H1 (cell line): Measurements from ENCODE around the gene KATNAL1. TPM values are rescaled to one million over a fixed set of nuclear protein-coding genes. Genes with fewer than 3 reads are reported as not detected.

Source experiments
- CTCF ChIA-PET: fragments of 300-600 bp; sonication (Branson Sonifier 250); formaldehyde crosslinking; loops from one replicate; lab custom pipeline; 2021; ENCODE audit not compliant: partially characterized antibody; lab: Charles Lee
- POLR2A ChIA-PET: fragments of 300-600 bp; sonication (Branson Sonifier 250); formaldehyde crosslinking; loops from one replicate; lab custom pipeline; 2021; ENCODE audit warnings: inconsistent platforms; ENCODE audit not compliant: partially characterized antibody; lab: Charles Lee
- DNase-seq, 2 experiments: peaks; one replicate each; pipeline versions ENCODE4 v3.0.0 to v3.0.0-alpha.2; 2010 to 2022; ENCODE audit warnings: low spot score in 2 of 2, low read depth in 1 of 2, mixed read lengths in 1 of 2
- FAIRE-seq: peaks from 2 replicates; lab custom pipeline; 2011; peaks lifted over from hg19 to GRCh38; lab: Jason Lieb, UNC
- H2AFZ ChIP-seq: 2 replicates; pipeline ENCODE4 v1.8.1; 2012; ENCODE audit warnings: low read length, inconsistent platforms
- H2AK5ac ChIP-seq: 2 replicates; pipeline ENCODE4 v1.6.1; 2013; ENCODE audit warnings: low read depth, low read length
- H2BK120ac ChIP-seq: replicated peaks from 2 replicates; pipeline ENCODE3; 2013; ENCODE audit warnings: low read depth, low read length, inconsistent platforms
- H2BK12ac ChIP-seq: 2 replicates; pipeline ENCODE4 v1.6.1; 2013; ENCODE audit warnings: low read depth, low read length
- H2BK15ac ChIP-seq: 2 replicates; pipeline ENCODE4 v1.6.1; 2013; ENCODE audit warnings: low read length
- H2BK20ac ChIP-seq: 2 replicates; pipeline ENCODE4 v1.6.1; 2013; ENCODE audit warnings: low read length
- H2BK5ac ChIP-seq: 2 replicates; pipeline ENCODE4 v1.6.1; 2013; ENCODE audit warnings: low read depth, low read length
- H3K14ac ChIP-seq: 2 replicates; pipeline ENCODE4 v1.6.1; 2013; ENCODE audit warnings: inconsistent platforms; ENCODE audit not compliant: insufficient read length
- H3K18ac ChIP-seq: 2 replicates; pipeline ENCODE4 v1.6.1; 2013; ENCODE audit warnings: low read length; ENCODE audit errors: extremely low read depth
- H3K23ac ChIP-seq: 2 replicates; pipeline ENCODE4 v1.6.1; 2013; ENCODE audit warnings: inconsistent platforms; ENCODE audit not compliant: insufficient read length
- H3K23me2 ChIP-seq: 2 replicates; pipeline ENCODE4 v1.6.1; 2013; ENCODE audit warnings: low read depth, low read length
- H3K27ac ChIP-seq: 2 replicates; pipeline ENCODE4 v1.6.1; 2011; ENCODE audit warnings: low read depth, low read length, inconsistent platforms
- H3K27me3 ChIP-seq, 4 experiments: replicated peaks in 1 of 4; 1 replicate in 1 of 4; 2 replicates in 3 of 4; pipeline versions ENCODE4 v1.6.1 to v1.8.1; 2011 to 2013; ENCODE audit warnings: low read length in 3 of 4, mild to moderate bottlenecking in 3 of 4, inconsistent platforms in 2 of 4, mixed read lengths in 2 of 4, moderate library complexity in 1 of 4; ENCODE audit not compliant: control insufficient read depth in 3 of 4, insufficient read depth in 3 of 4; ENCODE audit errors: extremely low read depth in 1 of 4
- H3K36me3 ChIP-seq, 4 experiments: 2 replicates each; pipeline versions ENCODE4 v1.6.1 to v1.8.1; 2011 to 2013; ENCODE audit warnings: mild to moderate bottlenecking in 4 of 4, low read length in 3 of 4, moderate library complexity in 2 of 4, control low read depth in 1 of 4, inconsistent platforms in 1 of 4; ENCODE audit not compliant: insufficient read depth in 4 of 4, control insufficient read depth in 2 of 4
- H3K4ac ChIP-seq: replicated peaks from 2 replicates; pipeline ENCODE3; 2013; ENCODE audit warnings: low read length, low read depth, mixed read lengths, inconsistent platforms; ENCODE audit not compliant: insufficient read length
- H3K4me1 ChIP-seq, 4 experiments: replicated peaks in 1 of 4; 1 replicate in 1 of 4; 2 replicates in 3 of 4; pipeline versions ENCODE4 v1.6.1 to v1.8.1; 2011 to 2013; ENCODE audit warnings: low read length in 3 of 4, inconsistent platforms in 2 of 4, mixed read lengths in 1 of 4; ENCODE audit not compliant: insufficient read depth in 4 of 4, control insufficient read depth in 3 of 4
- H3K4me2 ChIP-seq, 2 experiments: 2 replicates each; pipeline versions ENCODE4 v1.6.1 to v1.8.1; 2011 to 2013; ENCODE audit warnings: low read depth in 2 of 2, low read length in 2 of 2, control low read depth in 1 of 2, inconsistent platforms in 1 of 2, mild to moderate bottlenecking in 1 of 2; ENCODE audit not compliant: insufficient read depth in 1 of 2
- H3K4me3 ChIP-seq, 4 experiments: fragments of 200-600, 300-600 bp in 1 of 4; sonication (generic), shearing (Covaris generic), sonication (Bioruptor Twin) in 1 of 4; 2 replicates each; pipeline versions ENCODE4 v1.5.1 to v1.8.1; 2011 to 2016; ENCODE audit warnings: low read length in 4 of 4, low read depth in 3 of 4, control low read depth in 2 of 4, inconsistent platforms in 2 of 4, mild to moderate bottlenecking in 2 of 4, mixed read lengths in 1 of 4, moderate library complexity in 1 of 4; ENCODE audit not compliant: insufficient read depth in 2 of 4; ENCODE audit errors: extremely low read depth in 1 of 4
- H3K56ac ChIP-seq: replicated peaks from 2 replicates; pipeline ENCODE3; 2013; ENCODE audit warnings: low read depth, mild to moderate bottlenecking, mixed read lengths, low read length, inconsistent platforms; ENCODE audit not compliant: insufficient read length
- H3K79me1 ChIP-seq: 2 replicates; pipeline ENCODE4 v1.6.1; 2013; ENCODE audit warnings: low read depth, low read length, control low read depth
- H3K79me2 ChIP-seq, 2 experiments: 2 replicates each; pipeline versions ENCODE4 v1.6.1 to v1.8.1; 2012 to 2013; ENCODE audit warnings: low read length in 2 of 2, mild to moderate bottlenecking in 2 of 2, inconsistent platforms in 1 of 2; ENCODE audit not compliant: insufficient read depth in 2 of 2, control insufficient read depth in 1 of 2
- H3K9ac ChIP-seq, 4 experiments: replicated peaks in 1 of 4; 1 replicate in 1 of 4; 2 replicates in 3 of 4; pipeline versions ENCODE4 v1.6.1 to v1.8.1; 2011 to 2013; ENCODE audit warnings: low read depth in 3 of 4, low read length in 3 of 4, control low read depth in 2 of 4, mild to moderate bottlenecking in 2 of 4, moderate library complexity in 2 of 4, inconsistent platforms in 1 of 4; ENCODE audit errors: extremely low read depth in 1 of 4
- H3K9me3 ChIP-seq, 2 experiments: 2 replicates each; pipeline versions ENCODE4 v1.6.1 to v1.8.1; 2012 to 2013; ENCODE audit warnings: mild to moderate bottlenecking in 2 of 2, moderate library complexity in 2 of 2, control low read depth in 1 of 2, inconsistent platforms in 1 of 2, low read depth in 1 of 2, low read length in 1 of 2, mixed read lengths in 1 of 2; ENCODE audit not compliant: insufficient read depth in 2 of 2
- H4K20me1 ChIP-seq, 2 experiments: replicated peaks in 1 of 2; 2 replicates each; pipeline versions ENCODE3 to v1.8.1; 2011 to 2013; ENCODE audit warnings: inconsistent platforms in 2 of 2, low read length in 2 of 2, mild to moderate bottlenecking in 1 of 2; ENCODE audit not compliant: insufficient read depth in 2 of 2, control insufficient read depth in 1 of 2
- H4K5ac ChIP-seq: 2 replicates; pipeline ENCODE4 v1.6.1; 2013; ENCODE audit warnings: low read length, low read depth, mixed read lengths, inconsistent platforms; ENCODE audit not compliant: insufficient read length
- H4K8ac ChIP-seq: 2 replicates; pipeline ENCODE4 v1.8.0; 2013; ENCODE audit warnings: mild to moderate bottlenecking, moderate library complexity, low read length, inconsistent platforms; ENCODE audit not compliant: insufficient read depth; ENCODE audit errors: extremely low read depth
- H4K91ac ChIP-seq: replicated peaks from 2 replicates; pipeline ENCODE3; 2013; ENCODE audit warnings: low read length, mixed read lengths, inconsistent platforms; ENCODE audit not compliant: insufficient read length
- CREB1 ChIP-seq: IDR thresholded peaks from 2 replicates; pipeline ENCODE4 v1.6.1; 2012; ENCODE audit warnings: inconsistent platforms
- GTF2F1 ChIP-seq: IDR thresholded peaks from 2 replicates; pipeline ENCODE4 v1.6.1; 2012; ENCODE audit warnings: low read depth, low read length, improper control_type of control experiment, borderline replicate concordance
- TCF12 ChIP-seq: IDR thresholded peaks from 2 replicates; pipeline ENCODE4 v1.6.1; 2011; ENCODE audit warnings: low read depth, mild to moderate bottlenecking, low read length
- WGBS, 2 experiments: shearing (Covaris generic) in 1 of 2; methylation state at CpG; one replicate each; pipeline versions ENCODE4 v1.1.6 to v1.1.7; 2013 to 2015; ENCODE audit warnings: low lambda C conversion rate in 2 of 2, mixed read lengths in 2 of 2, inconsistent platforms in 1 of 2, low coverage in 1 of 2, missing lambda C conversion rate in 1 of 2; ENCODE audit not compliant: insufficient replicate concordance in 2 of 2, insufficient coverage in 1 of 2, insufficient read length in 1 of 2; ENCODE audit errors: extremely low coverage in 1 of 2, missing lambda C conversion rate in 1 of 2; 5-methylcytosine and 5-hydroxymethylcytosine counted together
- polyA plus RNA-seq, 7 experiments: library from polyadenylated mRNA; depleted of rRNA in 3 of 7; stranded (reverse) in 5 of 7; unstranded in 2 of 7; fragments of >200 nt in 5 of 7; fragments of 200-250 nt in 2 of 7; gene quantifications; 1 replicate in 5 of 7; 2 replicates in 1 of 7; 4 replicates in 1 of 7; pipeline versions ENCODE4 v1.2.1 to v1.2.3, GENCODE V29; 2011 to 2013; ENCODE audit warnings: missing spikeins in 2 of 7, mixed read lengths in 2 of 7
- total RNA-seq: library from RNA; stranded (reverse); fragmentation: NEBNext Ultra II Directional; extraction: Animal tissue kit (Norgen Biotek cat#: 25700); gene quantifications from 2 replicates; pipeline ENCODE4 v1.2.1, GENCODE V29; 2021
- TF ChIP-seq, protein P1 (sequence below): IDR thresholded peaks from 2 replicates; pipeline ENCODE4 v1.6.1; 2012; ENCODE audit warnings: inconsistent platforms
- TF ChIP-seq, protein P2 (sequence below): IDR thresholded peaks from 2 replicates; pipeline ENCODE4 v1.6.1; 2011; ENCODE audit warnings: low read length, improper control_type of control experiment

Gene KATNAL1
- total and polyA plus RNA-seq, 2 of the 8 experiments (the other 6 are each of a cell fraction or from before 2014, with no cell fraction given), result 4.0 to 13.2 TPM

DNA sequence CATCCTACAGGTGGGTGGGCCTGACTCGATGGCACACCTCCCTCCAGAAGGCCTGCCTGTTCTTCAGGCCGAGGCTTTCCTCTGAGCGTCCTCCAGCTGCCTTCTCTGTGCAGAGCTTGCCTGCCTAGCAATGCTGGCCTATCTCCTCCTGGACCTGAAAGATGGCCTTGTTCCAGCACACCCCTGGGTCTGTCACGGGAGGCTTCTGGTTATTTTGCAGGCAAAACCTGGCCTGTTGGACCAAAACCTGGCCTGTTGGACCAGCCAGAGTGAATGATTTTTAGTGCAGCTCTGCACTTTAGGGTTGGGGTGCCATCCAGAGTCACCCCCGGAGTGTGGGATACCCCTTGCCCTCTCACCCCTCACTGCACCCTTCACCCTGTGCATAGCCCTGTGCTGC, 128.4 kb downstream of the KATNAL1 start:
- Histone ChIP-seq H3K79me2 (no peaks in the 10 kb centered on the region), H3K79me1 (no peaks in the 10 kb centered on the region), H3K27ac (no peak overlapping the region), H3K4me2 (no peak overlapping the region), H2BK5ac (no peak overlapping the region), H3K4me3 (no peak overlapping the region), H3K9ac (no peak overlapping the region; a peak in 1 of 7 replicates), H3K4ac (no peak overlapping the region), H3K36me3 (no peaks in the 10 kb centered on the region), H3K18ac (no peak overlapping the region), H3K14ac (no peak overlapping the region), H3K23me2 (no peaks in the 10 kb centered on the region), H3K4me1 (peaks cover 0 to 9% (median 3%) of the 10 kb centered on the region in 4 experiments; a peak in 5 of 7 replicates), H2BK12ac (no peak overlapping the region; the same call in 1 of the 2 replicates), H2AK5ac (no peak overlapping the region), H4K5ac (no peak overlapping the region), H4K20me1 (no peaks in the 10 kb centered on the region), H4K8ac (0 out of 2 replicates have a peak overlapping the region, but pooled peaks have one; percentile 12), H2BK15ac (no peak overlapping the region), H3K23ac (no peak overlapping the region), H2AFZ (no peak overlapping the region), H4K91ac (peak overlapping the region; percentile 66), H2BK20ac (no peak overlapping the region), H3K56ac (no peak overlapping the region), H3K9me3 (no peaks in the 10 kb centered on the region), H3K27me3 (no peaks in the 10 kb centered on the region), H2BK120ac (no peak overlapping the region)
- FAIRE-seq, result no peak
- ChIA-PET CTCF (interaction anchor here (0.8 to 1.8 kb wide), 4 partner anchors 12 to 155 kb away, joined by 3 to 6 read pairs (median 4); no protein-coding TSS in a partner anchor), POLR2A (no interaction called here)
- 88% methylated on average over 5 of the region's 5 CpGs; no CpG with 5 or more reads in 1 of the 2 experiments for WGBS, 2 experiments
- DNase-seq, result no peak
- TF ChIP-seq, protein P1, sequence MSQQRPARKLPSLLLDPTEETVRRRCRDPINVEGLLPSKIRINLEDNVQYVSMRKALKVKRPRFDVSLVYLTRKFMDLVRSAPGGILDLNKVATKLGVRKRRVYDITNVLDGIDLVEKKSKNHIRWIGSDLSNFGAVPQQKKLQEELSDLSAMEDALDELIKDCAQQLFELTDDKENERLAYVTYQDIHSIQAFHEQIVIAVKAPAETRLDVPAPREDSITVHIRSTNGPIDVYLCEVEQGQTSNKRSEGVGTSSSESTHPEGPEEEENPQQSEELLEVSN, result no peak
- no peak for TF ChIP-seq CREB1
- TF ChIP-seq, protein P2, sequence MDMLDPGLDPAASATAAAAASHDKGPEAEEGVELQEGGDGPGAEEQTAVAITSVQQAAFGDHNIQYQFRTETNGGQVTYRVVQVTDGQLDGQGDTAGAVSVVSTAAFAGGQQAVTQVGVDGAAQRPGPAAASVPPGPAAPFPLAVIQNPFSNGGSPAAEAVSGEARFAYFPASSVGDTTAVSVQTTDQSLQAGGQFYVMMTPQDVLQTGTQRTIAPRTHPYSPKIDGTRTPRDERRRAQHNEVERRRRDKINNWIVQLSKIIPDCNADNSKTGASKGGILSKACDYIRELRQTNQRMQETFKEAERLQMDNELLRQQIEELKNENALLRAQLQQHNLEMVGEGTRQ, result no peak
- no peak for TF ChIP-seq GTF2F1
- TF ChIP-seq TCF12, result no peak
